Measurements from ENCODE around the gene NHS.
"Not testable (repeated sequence)": the region's sequence is repeated elsewhere in the genome, so short reads cannot be mapped to it uniquely, and the experiment has no call there.

NHS gene

GRCh38 chrX:17501746-17502145, 126.7 kb downstream of the NHS start:
- DNase-seq = no peak

GRCh38 chrX:17506352-17506751, 131.4 kb downstream of the NHS start:
- not testable (repeated sequence) for DNase-seq

GRCh38 chrX:17511556-17511955, 136.6 kb downstream of the NHS start:
- no peak for DNase-seq

GRCh38 chrX:17519358-17519757, 144.4 kb downstream of the NHS start:
- DNase-seq = no peak

- DNase-seq = no peak
These were observed 145.1 kb downstream of the NHS start for GRCh38 chrX:17520016-17520615.

- peak; percentile 16 for DNase-seq
These were observed 147.1 kb downstream of the NHS start for GRCh38 chrX:17521871-17522693.

GRCh38 chrX:17525266-17525665, 150.3 kb downstream of the NHS start:
- no peak for DNase-seq

GRCh38 chrX:17525762-17526555, 151.0 kb downstream of the NHS start:
- no peak for DNase-seq

- DNase-seq = no peak
These were observed 152.2 kb downstream of the NHS start for GRCh38 chrX:17527135-17527701.

- DNase-seq = no peak
These were observed 152.9 kb downstream of the NHS start for GRCh38 chrX:17527922-17528321.

- no peak for DNase-seq
These were observed 154.2 kb downstream of the NHS start for GRCh38 chrX:17529151-17529745.

GRCh38 chrX:17531500-17531899, 156.5 kb downstream of the NHS start:
- no peak for DNase-seq

GRCh38 chrX:17535229-17535628, 160.2 kb downstream of the NHS start:
- no peak for DNase-seq

- DNase-seq = no peak
These were observed 162.8 kb downstream of the NHS start for GRCh38 chrX:17537723-17538243.

- no peak for DNase-seq
These were observed 167.1 kb downstream of the NHS start for GRCh38 chrX:17542123-17542522.

GRCh38 chrX:17544821-17545220, 169.8 kb downstream of the NHS start:
- DNase-seq = no peak

- no peak for DNase-seq
These were observed 171.4 kb downstream of the NHS start for GRCh38 chrX:17546356-17546755.

GRCh38 chrX:17547658-17548057, 172.7 kb downstream of the NHS start:
- DNase-seq = peak; percentile 82

- DNase-seq = peak; percentile 38
These were observed 174.2 kb downstream of the NHS start for GRCh38 chrX:17549107-17549651.

GRCh38 chrX:17550011-17550410, 175.0 kb downstream of the NHS start:
- DNase-seq = no peak

GRCh38 chrX:17552044-17552650, 177.1 kb downstream of the NHS start:
- no peak for DNase-seq

GRCh38 chrX:17553469-17553868, 178.5 kb downstream of the NHS start:
- DNase-seq = no peak

All from NCI-H510A (cell line).